ENCODE measurements around the gene CYREN.
"Not testable (repeated sequence)": the region's sequence is repeated elsewhere in the genome, so short reads cannot be mapped to it uniquely, and the experiment has no call there.

Gene CYREN

GRCh38 chr7:135128931-135129330 is 41.6 kb downstream of the CYREN start:
- TF ChIP-seq, protein P1, sequence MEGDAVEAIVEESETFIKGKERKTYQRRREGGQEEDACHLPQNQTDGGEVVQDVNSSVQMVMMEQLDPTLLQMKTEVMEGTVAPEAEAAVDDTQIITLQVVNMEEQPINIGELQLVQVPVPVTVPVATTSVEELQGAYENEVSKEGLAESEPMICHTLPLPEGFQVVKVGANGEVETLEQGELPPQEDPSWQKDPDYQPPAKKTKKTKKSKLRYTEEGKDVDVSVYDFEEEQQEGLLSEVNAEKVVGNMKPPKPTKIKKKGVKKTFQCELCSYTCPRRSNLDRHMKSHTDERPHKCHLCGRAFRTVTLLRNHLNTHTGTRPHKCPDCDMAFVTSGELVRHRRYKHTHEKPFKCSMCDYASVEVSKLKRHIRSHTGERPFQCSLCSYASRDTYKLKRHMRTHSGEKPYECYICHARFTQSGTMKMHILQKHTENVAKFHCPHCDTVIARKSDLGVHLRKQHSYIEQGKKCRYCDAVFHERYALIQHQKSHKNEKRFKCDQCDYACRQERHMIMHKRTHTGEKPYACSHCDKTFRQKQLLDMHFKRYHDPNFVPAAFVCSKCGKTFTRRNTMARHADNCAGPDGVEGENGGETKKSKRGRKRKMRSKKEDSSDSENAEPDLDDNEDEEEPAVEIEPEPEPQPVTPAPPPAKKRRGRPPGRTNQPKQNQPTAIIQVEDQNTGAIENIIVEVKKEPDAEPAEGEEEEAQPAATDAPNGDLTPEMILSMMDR (IDR thresholded peaks at IDR 0.05), result no peak
- no peaks in the 10 kb centered on the region for H3K79me2 ChIP-seq

DNA sequence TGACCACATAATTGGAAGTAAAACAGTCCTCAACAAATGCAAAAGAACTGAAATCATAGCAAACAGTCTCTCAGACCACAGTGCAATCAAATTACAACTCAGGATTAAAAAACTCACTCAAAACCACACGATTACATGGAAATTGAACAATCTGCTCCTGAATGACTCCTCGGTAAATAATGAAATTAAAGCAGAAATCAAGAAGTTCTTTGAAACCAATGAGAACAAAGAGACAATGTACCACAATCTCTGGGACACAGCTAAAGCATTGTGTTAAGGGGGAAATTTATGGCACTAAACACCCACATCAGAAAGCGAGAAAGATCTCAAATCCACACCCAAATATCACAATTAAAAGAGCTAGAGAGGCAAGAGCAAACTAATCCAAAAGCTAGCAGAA is 45.9 kb downstream of the CYREN start:
- not testable (repeated sequence) for H3K79me2 ChIP-seq; H3K4me2 ChIP-seq (ENCODE audit: low read length); H2AFZ ChIP-seq; H3K36me3 ChIP-seq (ENCODE audit: control insufficient read depth, insufficient read depth, low read length); H3K27me3 ChIP-seq (ENCODE audit: control insufficient read depth, insufficient read depth, low read length); H3K4me1 ChIP-seq; H3K9me3 ChIP-seq (ENCODE audit: control insufficient read depth, low read length); H3K4me3 ChIP-seq (ENCODE audit: low read depth, low read length); H3K9ac ChIP-seq; H3K27ac ChIP-seq

More at GRCh38 chr7:135128931-135129330, 41.6 kb downstream of the CYREN start:
- H3K4me2 ChIP-seq (ENCODE audit: low read length), result no peak overlapping the region
- no peak overlapping the region for H3K27ac ChIP-seq
- H3K9ac ChIP-seq, result no peak overlapping the region
- H3K36me3 ChIP-seq (ENCODE audit: control insufficient read depth, insufficient read depth, low read length), result no peaks in the 10 kb centered on the region
- no peak overlapping the region for H2AFZ ChIP-seq
- H3K4me3 ChIP-seq (ENCODE audit: low read depth, low read length), result no peak overlapping the region
- H3K4me1 ChIP-seq, result no peaks in the 10 kb centered on the region
- H3K9me3 ChIP-seq (ENCODE audit: control insufficient read depth, low read length), result no peaks in the 10 kb centered on the region
- H3K27me3 ChIP-seq (ENCODE audit: control insufficient read depth, insufficient read depth, low read length), result no peaks in the 10 kb centered on the region

- TF ChIP-seq, protein P1 (IDR thresholded peaks at IDR 0.05), result no peak
- H3K27ac ChIP-seq, result no peak overlapping the region
These were observed 48.6 kb downstream of the CYREN start for GRCh38 chr7:135121868-135122267.

DNA sequence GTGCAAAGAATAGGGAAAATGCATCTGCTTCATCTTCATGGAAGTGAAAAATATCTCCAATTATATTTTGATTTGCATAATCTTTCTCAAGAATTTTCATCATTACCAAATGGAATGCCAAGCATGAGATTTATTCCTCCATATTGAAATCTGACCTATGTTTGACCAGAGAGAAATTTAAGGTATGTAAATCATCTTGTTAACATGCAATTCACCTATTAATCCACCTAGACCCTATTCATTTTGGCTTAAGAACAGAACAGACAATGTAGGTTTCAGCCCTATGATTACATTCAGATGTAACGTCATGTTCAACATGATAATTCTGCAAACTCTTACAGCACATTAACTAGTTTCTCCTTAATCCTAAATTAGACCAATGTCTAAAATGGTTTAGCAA is 53.4 kb downstream of the CYREN start:
- H2AFZ ChIP-seq, result no peak overlapping the region
- H3K4me3 ChIP-seq (ENCODE audit: low read depth, low read length), result no peak overlapping the region
- no peaks in the 10 kb centered on the region for H3K27me3 ChIP-seq (ENCODE audit: control insufficient read depth, insufficient read depth, low read length)
- no peak overlapping the region for H3K4me2 ChIP-seq (ENCODE audit: low read length)
- H3K79me2 ChIP-seq, result no peaks in the 10 kb centered on the region
- TF ChIP-seq, protein P1 (IDR thresholded peaks at IDR 0.05), result no peak
- no peak overlapping the region for H3K27ac ChIP-seq
- H3K4me1 ChIP-seq, result no peaks in the 10 kb centered on the region
- no peaks in the 10 kb centered on the region for H3K9me3 ChIP-seq (ENCODE audit: control insufficient read depth, low read length)
- H3K36me3 ChIP-seq (ENCODE audit: control insufficient read depth, insufficient read depth, low read length), result no peaks in the 10 kb centered on the region
- no peak overlapping the region for H3K9ac ChIP-seq

More at GRCh38 chr7:135121868-135122267, 48.6 kb downstream of the CYREN start:
- Histone ChIP-seq H3K4me2 (ENCODE audit: low read length) (no peak overlapping the region), H3K79me2 (no peaks in the 10 kb centered on the region), H3K4me3 (ENCODE audit: low read depth, low read length) (no peak overlapping the region), H3K27me3 (ENCODE audit: control insufficient read depth, insufficient read depth, low read length) (no peaks in the 10 kb centered on the region), H3K9ac (no peak overlapping the region), H3K36me3 (ENCODE audit: control insufficient read depth, insufficient read depth, low read length) (no peaks in the 10 kb centered on the region), H3K9me3 (ENCODE audit: control insufficient read depth, low read length) (no peaks in the 10 kb centered on the region), H2AFZ (no peak overlapping the region), H3K4me1 (no peaks in the 10 kb centered on the region)
